GM19395 (cell line): Measurements from ENCODE around the gene IGF2R.

Source experiments
- ATAC-seq: cut with Tn5 transposase; IDR thresholded peaks from one replicate; pipeline ENCODE4 v1.9.1; 2021; ENCODE audit warnings: mild to moderate bottlenecking, moderate library complexity; ENCODE audit not compliant: unreplicated experiment

Gene IGF2R

DNA sequence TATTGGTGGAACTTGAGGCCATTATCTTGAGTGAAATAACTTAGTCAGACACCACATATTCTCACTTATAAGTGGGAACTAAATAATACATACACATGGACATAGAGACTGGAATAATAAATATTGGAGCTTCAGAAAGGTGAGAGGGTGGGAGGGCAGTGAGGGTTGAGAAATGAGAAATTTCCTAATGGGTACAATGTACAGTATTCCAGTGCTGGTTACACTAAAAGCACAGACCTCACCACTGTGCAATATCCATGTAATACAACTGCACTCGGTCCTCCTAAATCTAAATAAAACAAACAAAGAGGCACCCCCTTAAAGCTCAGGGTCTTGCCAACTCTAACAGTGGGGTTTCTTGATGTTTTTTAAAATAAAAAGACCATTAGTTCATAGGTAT, 53.2 kb downstream of the IGF2R start:
- no peak for ATAC-seq

DNA sequence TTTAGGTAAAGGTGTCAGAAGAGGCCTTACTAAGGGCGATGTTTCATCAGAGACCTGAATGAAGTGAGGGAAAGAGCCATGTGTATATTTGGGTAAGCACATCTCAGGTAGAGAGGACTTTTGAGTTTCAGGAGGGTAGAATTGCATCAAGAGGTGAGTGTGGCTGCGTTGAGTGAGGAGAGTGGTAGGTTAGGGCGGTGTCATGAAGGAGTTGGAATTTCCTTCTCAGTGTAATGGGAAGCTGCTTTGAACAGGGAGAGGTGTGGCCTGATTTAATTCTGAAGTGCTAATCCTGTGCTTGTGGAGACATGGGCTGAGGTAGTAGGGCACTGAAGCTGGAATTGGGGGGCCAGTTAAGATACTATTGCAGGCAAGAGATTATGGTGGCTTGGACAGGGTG, 53.9 kb downstream of the IGF2R start:
- no peak for ATAC-seq

DNA sequence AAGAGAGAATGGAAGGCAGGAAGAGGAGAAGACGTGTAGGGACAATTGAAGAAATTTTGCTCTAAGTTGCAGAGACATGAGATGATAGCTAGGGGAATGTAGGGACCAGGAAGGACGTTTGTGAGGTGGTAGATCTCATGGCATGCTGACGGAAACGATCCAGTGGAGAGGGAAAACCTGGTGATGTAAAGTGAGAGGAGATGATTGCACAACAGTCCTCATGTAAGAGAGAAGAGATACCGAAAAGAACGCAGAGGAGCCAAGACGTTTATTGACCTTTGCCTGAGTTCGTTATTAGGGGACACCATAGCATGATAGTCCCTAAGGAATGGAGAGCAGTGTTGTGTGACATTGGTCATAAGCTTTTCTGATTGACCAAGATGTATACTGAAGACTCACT, 55.3 kb downstream of the IGF2R start:
- no peak for ATAC-seq

DNA sequence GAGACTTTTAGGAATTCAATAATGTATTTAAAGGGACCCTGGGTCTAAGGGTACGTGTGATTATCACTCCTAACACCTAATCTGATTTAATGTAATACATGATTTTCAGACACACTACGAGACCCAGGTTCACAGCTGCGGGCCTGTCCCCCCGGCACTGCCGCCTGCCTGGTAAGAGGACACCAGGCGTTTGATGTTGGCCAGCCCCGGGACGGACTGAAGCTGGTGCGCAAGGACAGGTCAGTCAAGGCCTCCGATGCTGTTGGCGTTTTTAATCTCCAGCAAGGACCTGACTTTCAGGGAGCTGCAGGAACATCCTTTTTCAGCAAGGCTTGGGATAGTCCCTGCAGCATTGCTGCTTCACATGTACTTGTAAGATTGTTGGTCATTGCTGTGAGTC, 58.2 kb downstream of the IGF2R start:
- no peak for ATAC-seq

DNA sequence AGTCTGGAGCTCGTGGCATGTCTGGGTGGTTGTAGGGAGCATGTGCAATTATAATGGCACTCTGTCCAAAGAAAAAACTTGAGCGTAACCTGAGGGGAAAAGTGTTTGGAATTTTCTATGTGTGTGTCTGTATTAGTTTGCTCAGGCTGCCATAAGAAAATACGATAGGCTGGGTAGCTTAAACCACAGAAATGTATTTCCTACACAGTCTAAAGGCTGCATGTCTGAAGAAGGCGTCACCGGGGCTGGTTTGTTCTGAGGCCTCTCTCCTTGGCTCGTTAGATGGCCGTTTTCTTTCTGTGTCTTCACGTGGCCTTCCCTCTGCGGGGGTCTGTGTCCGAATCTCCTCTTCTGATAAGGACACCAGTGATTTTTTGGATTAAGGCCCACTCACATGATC, 59.0 kb downstream of the IGF2R start:
- ATAC-seq, result no peak

DNA sequence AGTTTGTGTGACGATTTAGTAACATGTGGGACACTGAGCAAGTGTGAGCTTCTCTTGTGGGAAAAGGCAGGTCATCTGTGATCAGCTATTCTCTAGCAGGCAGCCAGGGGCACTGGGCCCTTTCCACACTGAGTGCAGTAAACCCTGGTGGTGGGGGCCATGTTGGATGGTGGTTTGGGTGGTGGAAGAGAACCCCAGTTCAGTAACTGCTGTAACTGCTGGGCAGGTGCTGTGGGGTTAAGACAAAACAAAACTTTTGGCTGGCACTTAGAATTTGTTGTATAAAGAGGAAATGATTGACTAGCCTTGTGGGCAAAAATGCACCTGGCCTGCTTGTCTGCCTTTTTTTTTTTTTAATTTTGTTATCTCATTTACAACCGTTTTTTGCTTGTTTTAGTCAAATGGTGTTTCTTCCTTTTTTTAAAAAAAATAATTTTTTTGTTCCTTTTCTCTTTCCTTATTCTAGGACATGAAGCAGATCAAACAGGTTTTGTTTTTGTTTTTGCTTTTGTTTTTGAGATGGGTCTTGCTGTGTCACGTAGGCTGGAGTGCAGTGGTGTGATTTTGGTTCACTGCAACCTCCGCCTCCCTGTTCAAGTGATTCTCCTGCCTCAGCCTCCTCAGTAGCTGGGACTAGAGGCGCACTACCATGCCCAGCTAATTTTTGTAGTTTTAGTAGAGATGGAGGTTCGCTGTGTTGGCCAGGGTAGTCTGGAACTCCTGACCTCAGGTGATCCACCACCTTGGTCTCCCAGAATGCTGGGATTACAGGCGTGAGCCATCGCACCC, 59.8 kb downstream of the IGF2R start:
- peak; percentile 72 for ATAC-seq

DNA sequence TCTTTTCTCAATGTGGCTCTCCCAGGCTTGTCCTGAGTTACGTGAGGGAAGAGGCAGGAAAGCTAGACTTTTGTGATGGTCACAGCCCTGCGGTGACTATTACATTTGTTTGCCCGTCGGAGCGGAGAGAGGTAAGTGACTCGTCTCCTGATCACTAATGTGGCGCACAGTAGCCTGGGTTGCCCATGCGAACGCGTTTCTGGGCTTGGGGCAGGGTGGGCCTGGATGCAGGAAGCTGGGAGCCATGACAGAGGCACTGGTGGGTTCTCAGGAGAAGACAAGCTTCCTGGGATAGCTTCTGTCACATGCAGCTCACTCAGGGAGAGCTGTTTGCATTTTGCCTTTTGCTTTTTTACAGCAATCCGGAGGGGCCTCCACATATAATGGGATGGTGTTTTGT, 60.6 kb downstream of the IGF2R start:
- no peak for ATAC-seq

DNA sequence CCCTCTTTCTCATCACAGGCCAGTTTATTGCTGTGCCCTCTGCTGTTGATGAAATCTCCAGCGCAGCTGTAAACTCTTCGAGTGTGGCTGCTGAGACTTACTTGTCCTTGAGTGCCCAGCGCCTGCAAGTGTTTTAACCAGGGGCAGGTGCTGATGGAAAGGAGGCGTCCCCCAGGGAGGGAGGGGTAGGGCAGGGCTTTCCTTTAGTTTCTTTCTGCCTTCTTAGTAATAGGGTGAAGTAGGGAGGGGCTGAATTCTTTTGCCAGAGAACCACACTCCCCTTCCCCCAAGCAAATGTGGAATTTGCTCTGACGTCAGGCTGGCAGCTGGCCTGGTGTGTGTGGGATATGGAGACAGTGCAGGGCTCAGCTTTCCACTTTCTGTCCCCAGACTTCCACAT, 61.2 kb downstream of the IGF2R start:
- ATAC-seq, result no peak

DNA sequence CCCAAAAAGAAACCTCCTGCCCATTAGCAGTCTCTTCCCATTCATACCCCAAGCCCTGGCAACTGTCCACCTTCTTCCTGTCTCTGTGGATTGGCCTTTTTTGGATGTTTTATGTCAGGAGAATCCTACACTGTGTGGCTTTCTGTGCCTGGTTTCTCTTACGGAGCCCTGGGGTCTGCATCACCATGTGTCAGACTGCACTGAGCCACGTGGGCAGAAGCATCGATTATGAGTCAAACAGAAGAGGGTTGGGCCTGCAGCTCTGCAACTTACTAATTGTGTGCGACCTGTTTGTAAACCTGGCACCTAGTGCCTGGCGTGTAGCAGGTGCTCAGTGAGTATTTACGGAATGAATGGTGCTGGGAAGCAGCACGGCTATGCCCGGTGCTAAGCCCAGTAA, 62.6 kb downstream of the IGF2R start:
- ATAC-seq, result no peak

DNA sequence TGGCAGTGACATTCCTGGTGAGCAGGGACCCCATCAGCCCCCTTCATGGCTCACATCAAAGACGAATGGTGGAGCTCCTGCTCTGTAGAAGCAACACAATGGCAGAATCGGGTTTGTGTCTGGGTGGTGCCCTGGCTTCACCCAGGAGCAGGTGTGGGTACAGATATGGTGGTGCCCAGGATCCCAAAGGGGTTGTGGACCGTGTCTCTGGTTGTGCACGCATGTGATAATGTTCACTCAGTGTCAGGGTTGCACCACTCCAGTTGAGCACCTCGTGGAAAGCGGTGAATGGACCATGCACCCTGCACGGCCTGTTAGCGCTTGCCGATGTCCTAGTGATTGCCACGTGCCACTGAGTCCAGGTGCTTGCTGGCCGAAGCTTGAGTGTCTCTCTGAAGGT, 63.0 kb downstream of the IGF2R start:
- no peak for ATAC-seq

DNA sequence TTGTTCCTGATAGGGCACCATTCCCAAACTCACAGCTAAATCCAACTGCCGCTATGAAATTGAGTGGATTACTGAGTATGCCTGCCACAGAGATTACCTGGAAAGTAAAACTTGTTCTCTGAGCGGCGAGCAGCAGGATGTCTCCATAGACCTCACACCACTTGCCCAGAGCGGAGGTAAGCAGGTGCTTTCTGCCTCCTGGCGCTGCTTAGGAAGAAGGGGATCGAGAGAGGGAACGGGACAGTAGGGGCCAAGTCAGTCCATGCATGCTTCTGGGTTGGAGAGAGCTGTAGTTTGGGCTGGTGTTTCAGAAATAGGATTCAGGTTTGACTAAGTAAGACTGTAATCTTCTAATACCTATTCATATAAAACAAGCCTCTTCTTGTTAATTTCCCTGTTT, 63.7 kb downstream of the IGF2R start:
- ATAC-seq, result no peak

DNA sequence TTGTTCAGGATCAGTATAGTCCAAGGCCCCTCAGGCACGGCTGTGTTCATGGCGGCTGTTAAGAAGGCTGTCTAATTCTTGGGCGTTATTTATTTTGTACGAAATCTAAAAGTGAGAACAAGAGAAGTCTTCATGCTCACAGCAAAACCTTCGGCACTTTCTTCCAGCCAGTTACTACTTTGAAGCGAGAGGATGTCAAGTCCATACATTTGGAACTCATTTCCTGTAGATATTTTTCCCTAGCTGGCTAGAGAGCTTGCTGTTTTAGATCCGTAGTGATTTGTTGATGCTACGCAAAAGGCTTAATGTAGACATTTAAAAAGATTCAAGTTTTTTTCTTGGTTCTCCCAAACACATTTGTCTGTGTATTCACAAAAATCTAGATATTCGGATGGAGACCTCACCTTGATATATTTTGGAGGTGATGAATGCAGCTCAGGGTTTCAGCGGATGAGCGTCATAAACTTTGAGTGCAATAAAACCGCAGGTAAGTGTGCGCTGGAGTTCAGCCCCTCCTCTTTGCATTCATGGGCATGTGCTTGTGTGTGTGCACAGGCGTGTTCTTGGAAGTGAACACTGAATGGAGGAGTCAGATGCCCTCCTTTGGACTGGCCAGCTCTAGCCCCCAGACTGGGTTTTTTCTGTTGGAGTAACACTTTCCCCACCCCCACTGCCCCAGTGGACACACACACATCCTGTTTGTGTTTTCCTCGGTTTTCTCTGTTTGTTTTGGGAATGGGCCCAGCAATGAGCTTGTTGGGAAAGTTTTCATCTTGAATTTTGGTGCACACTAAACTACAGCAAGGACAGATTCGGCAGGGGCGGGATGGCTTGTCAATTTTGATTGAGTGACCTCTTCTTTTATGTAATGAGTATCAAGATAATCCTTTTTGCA, 65.4 kb downstream of the IGF2R start:
- no peak for ATAC-seq

DNA sequence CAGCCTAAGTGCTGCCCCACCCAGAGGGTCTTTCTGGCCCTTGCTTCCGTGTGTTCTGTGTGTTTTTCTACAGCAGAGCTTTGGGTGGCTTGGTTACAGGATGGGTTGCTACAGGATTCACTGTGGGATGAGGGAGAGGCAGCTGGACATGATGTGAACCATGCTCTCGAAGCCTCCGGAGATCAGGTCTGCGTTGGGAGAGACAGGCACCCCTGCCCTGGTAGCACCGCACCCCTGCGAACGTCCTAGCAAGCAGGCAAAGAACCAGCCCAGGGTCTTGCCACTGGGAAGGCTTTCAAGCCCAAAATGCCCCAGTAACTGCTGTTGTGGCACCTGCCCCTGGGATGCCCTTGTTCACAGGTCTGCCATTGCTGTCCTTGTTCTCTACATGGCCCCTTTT, 66.4 kb downstream of the IGF2R start:
- no peak for ATAC-seq

DNA sequence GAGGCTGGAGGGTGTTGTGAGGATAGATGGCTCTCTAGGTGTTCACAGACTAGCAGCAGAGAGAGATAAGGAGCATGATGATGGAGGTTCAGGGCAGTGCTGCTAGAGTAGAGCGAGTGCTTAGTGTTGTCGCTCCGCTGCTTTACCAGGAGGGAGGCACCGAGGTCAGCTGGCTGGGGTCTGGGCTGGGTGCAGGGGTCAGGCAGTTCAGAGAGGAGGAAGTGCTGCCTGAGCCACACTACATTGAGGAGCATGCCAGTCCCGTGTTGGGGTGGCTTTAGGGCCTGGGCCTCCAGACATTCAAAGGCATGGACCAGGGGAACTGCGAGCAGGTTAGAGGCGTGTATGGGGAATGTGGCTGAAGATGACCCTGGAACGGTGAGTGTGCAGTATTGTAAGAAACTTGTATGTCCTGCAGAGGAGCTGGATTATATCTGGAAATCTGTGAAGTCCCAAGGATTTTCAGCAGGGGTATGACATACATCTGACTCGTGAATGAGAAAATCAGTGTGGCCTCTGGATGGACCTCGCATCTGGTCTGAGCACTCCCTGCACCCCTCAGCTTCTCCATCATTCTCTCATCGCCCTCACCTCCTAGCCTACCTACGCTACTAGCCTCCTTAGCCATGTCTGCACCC, 66.9 kb downstream of the IGF2R start:
- no peak for ATAC-seq

DNA sequence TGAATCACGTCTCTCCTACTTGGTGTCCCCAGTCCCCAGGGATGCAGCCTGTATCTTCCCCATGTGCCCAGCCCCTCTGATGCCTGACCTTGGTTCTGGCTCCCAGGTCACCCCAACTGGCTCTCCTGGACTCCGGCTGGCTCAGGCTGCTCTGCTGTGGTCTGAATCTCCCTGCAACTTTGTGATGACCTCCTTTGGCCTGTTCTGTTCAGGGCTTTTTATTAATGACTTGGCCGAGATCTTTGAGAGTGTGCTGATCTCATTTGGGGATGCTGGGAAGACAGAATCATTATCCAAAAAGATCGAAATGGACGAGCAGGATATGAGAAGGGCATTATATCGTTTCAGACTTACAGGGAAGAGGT, 67.4 kb downstream of the IGF2R start:
- ATAC-seq, result no peak

DNA sequence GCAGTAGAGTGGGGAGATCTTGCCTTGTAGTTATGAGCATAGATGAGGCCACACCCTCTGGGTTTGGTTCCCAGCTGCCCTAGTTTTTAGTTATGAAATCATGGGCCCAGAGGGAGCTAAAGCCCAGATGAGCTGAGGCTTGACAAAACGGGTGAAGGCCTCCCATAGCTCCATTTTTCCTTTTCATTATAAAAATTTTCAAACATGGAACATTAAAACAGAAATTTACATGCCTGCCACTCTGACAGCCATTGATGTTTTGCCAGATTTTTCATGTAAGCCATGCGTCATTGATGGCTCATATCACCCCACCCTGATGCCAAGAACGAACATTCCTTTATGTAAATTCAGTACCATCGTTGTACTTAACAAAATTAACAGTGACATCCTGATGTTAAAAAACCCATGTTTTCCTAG, 67.9 kb downstream of the IGF2R start:
- ATAC-seq, result no peak

DNA sequence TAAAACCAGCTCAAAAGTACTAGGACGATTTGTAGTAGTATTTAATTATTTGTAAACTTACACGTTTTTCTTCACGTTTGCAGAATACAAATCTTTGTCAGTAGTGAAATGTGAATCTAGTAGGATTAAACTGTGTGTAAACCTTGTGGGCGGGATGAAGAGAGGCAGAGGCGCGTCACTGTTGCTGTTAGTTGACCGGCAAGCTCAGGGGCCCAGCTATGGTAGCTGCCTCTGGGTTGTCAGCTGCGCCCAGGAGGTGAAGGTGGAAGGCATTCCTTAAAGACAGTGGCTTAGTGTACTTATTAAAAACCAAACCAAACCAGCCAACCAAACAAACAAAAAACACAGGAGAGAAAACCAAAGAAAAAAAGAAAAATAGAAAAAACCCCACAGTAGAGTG, 69.6 kb downstream of the IGF2R start:
- no peak for ATAC-seq

DNA sequence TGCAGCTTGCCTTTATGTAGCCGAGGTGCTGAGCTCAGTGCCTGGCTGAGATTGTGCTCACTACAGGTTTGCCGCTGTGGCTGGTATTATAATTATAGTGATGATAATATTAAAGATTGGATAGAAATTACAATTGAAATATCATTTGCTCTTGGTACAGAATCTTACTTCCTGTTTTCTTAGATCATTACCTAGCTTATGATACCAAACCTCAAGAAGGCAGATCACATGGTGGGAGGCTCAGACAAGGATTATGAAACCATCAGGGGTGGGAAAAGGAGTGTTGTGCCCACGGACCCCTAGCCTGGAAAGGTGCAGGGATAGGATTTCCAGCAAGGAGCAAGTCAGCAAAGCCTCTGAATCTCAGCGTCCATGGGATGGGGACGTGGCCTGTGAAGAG, 70.6 kb downstream of the IGF2R start:
- no peak for ATAC-seq

DNA sequence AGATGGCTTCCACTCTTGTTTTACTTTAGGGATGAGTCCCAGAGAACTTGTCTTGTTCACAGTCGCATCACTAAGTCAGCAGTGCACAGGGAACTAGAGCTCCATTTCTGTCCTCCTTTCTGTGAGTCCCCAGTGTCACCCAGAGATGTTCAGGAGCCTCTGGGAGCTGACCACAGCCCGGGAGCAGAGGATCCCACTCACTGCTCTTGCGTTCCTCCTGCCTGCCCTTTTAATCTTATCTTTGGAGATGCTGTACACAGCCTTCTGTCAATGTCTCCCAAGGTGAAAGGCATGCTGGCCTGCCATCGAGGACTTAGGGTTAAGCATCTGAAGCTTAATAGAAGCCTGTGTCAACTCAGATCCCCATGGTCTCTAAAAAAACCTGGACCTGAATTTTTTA, 71.2 kb downstream of the IGF2R start:
- no peak for ATAC-seq

DNA sequence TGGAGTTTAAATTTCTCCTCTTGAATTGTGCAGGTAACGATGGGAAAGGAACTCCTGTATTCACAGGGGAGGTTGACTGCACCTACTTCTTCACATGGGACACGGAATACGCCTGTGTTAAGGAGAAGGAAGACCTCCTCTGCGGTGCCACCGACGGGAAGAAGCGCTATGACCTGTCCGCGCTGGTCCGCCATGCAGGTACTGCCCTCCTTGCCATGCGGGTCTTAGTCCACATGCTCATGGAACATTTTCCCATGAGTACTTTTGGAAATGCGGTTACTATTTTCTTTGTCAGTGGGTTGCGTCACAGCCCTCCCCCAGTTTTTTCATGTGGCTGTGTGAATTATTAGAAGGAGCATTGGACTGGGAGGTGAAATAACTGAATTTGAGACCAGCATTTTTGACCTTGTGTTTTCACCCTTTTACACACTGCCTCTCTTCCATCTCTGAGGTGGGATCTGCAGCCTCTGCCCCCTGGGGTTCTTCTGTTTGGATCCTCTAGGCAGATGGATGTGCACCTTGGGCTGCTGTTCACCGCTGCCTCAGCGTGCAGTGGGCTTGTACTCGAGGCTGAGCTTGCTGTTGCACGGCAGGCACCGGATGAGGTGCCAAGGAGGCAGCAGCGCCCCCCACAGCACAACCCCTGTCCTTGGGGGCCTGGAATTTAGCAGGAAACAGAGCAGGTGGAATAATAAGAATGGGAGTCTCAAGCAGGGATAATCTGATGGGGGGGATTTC, 71.8 kb downstream of the IGF2R start:
- no peak for ATAC-seq

DNA sequence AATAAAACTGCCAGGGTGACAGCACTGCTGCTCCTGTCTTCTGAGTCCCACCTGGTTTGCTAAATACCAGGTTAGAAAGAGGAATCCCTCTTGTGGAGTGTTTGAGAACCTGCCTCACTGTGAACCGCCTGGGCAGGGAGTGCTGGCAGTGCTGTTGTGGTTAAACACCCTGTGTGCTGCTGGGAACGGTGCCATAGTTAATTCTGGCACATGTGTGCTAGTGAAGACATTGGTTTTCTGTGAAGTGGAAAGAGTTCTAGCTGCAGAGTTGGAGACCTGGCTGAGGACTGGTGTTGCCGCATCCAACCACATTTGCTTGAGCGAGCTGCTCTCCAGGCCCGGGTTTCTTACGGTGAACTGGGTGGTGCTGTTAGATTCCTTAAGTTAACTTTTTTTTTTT, 72.7 kb downstream of the IGF2R start:
- ATAC-seq, result no peak
